ENCODE data around the gene SYCP3.
"Not testable (repeated sequence)": the region's sequence is repeated elsewhere in the genome, so short reads cannot be mapped to it uniquely, and the experiment has no call there.

SYCP3 gene

GRCh38 chr12:101685092-101685491 lies 54.2 kb downstream of the SYCP3 start:
- no peak for TF ChIP-seq CTCF (IDR thresholded peaks at IDR 0.05; ENCODE audit: extremely low read depth, insufficient read depth, missing control alignments)
- in situ Hi-C loops (cut with MboI; ENCODE audit: low pct_unique_long_range_greater_than_20kb, low sequenced_read_pairs, unreplicated experiment) = no loop called here
- no peak for DNase-seq (ENCODE audit: low spot score)

GRCh38 chr12:101681627-101682026 lies 57.6 kb downstream of the SYCP3 start:
- DNase-seq (ENCODE audit: low spot score); in situ Hi-C loops (cut with MboI; ENCODE audit: low pct_unique_long_range_greater_than_20kb, low sequenced_read_pairs, unreplicated experiment): not testable (repeated sequence)

- no peak for TF ChIP-seq CTCF (IDR thresholded peaks at IDR 0.05; ENCODE audit: extremely low read depth, insufficient read depth, missing control alignments)
- no peak for DNase-seq (ENCODE audit: low spot score)
- in situ Hi-C loops (cut with MboI; ENCODE audit: low pct_unique_long_range_greater_than_20kb, low sequenced_read_pairs, unreplicated experiment) = no loop called here
Measured at GRCh38 chr12:101680647-101681046, 58.6 kb downstream of the SYCP3 start.

GRCh38 chr12:101680240-101680639 lies 59.0 kb downstream of the SYCP3 start:
- TF ChIP-seq CTCF (IDR thresholded peaks at IDR 0.05; ENCODE audit: extremely low read depth, insufficient read depth, missing control alignments) = no peak
- in situ Hi-C loops (cut with MboI; ENCODE audit: low pct_unique_long_range_greater_than_20kb, low sequenced_read_pairs, unreplicated experiment) = no loop called here
- DNase-seq (ENCODE audit: low spot score) = no peak

Measured in GM13977 (cell line).